Measurements from ENCODE around the gene USP43. TPM values are rescaled to one million over a fixed set of nuclear protein-coding genes. Genes with fewer than 3 reads are reported as not detected.
"Not testable (repeated sequence)": the region's sequence is repeated elsewhere in the genome, so short reads cannot be mapped to it uniquely, and the experiment has no call there.

Gene USP43, protein sequence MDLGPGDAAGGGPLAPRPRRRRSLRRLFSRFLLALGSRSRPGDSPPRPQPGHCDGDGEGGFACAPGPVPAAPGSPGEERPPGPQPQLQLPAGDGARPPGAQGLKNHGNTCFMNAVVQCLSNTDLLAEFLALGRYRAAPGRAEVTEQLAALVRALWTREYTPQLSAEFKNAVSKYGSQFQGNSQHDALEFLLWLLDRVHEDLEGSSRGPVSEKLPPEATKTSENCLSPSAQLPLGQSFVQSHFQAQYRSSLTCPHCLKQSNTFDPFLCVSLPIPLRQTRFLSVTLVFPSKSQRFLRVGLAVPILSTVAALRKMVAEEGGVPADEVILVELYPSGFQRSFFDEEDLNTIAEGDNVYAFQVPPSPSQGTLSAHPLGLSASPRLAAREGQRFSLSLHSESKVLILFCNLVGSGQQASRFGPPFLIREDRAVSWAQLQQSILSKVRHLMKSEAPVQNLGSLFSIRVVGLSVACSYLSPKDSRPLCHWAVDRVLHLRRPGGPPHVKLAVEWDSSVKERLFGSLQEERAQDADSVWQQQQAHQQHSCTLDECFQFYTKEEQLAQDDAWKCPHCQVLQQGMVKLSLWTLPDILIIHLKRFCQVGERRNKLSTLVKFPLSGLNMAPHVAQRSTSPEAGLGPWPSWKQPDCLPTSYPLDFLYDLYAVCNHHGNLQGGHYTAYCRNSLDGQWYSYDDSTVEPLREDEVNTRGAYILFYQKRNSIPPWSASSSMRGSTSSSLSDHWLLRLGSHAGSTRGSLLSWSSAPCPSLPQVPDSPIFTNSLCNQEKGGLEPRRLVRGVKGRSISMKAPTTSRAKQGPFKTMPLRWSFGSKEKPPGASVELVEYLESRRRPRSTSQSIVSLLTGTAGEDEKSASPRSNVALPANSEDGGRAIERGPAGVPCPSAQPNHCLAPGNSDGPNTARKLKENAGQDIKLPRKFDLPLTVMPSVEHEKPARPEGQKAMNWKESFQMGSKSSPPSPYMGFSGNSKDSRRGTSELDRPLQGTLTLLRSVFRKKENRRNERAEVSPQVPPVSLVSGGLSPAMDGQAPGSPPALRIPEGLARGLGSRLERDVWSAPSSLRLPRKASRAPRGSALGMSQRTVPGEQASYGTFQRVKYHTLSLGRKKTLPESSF
- 0.04 and 0.07 TPM in 2 replicates for total RNA-seq

GRCh38 chr17:9644910-9645751 lies at the start of gene USP43:
TSS of gene USP43 (plus strand) at chr17:9645517. CDS start at chr17:9645633, 116 bp downstream.
- no peak for DNase-seq (ENCODE audit: low read depth, low spot score)

DNA sequence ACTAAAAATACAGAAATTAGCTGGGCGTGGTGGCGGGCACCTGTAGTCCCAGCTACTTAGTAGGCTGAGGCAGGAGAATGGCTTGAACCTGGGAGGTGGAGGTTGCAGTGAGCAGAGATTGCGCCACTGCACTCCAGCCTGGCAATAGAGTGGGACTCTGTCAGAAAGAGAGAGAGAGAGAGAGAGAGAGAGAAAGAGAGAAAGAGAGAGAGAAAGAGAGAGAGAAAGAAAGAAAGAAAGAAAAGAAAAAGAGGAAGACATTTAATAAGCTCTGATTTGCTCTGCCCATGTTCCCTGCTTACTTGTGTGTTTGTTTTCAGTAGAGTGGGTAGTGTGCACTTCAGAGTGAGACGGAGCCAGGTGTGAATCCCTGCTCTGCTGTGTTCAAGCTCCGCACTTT lies 47.7 kb upstream of the USP43 start:
- not testable (repeated sequence) for DNase-seq (ENCODE audit: low read depth, low spot score)

DNA sequence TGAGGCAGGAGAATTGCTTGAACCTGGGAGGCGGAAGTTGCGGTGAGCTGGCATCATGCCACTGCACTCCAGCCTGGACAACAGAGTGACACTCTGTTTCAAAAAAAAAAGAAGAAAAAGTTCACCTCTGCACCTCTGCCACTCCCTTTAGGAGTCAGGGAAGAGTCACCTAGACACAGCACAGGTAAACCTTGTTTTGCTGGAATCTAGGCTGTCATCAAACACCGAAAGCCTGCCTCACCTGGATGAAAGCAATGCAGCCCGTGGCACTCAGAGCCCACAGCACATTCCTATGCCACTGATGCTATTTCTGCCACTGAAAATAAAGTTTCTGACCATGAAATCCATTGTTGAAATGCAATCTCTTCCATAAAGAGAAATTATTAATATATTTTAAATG lies 46.7 kb upstream of the USP43 start:
- no peak for DNase-seq (ENCODE audit: low read depth, low spot score)

DNA sequence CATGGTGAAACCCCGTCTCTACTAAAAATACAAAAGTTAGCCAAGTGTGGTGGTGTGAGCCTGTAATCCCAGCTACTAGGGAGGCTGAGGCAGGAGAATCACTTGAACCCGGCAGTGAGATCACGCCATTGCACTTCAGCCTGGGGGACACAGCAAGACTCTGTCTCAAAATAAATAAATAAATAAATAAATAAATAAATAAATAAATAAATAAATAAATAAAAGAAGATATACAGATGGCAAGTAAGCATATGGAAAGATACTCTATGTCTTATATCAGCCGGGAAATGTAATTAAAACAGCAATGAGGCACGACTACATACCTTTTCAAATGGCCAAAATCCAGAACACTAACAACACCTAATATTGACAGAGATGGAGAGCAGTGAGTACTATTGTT lies 40.7 kb upstream of the USP43 start:
- DNase-seq (ENCODE audit: low read depth, low spot score) = not testable (repeated sequence)

GRCh38 chr17:9606453-9606852 lies 38.9 kb upstream of the USP43 start:
- DNase-seq (ENCODE audit: low read depth, low spot score) = no peak

DNA sequence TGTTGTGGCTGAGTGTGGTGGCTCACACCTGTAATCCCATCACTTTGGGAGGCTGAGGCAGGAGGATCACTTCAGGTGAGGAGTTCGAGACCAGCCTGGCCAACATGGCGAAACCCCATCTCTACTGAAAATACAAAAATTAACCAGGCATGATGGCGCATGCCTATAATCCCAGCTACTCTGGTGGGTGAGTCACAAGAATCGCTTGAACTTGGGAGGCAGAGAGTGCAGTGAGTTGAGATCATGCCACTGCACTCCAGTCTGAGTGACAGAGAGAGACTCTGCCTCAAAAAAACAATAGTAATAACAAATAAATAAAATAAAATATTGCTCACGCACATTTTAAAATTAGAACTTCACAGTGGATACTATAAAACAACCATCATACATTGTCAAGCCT lies 38.3 kb upstream of the USP43 start:
- not testable (repeated sequence) for DNase-seq (ENCODE audit: low read depth, low spot score)

GRCh38 chr17:9611557-9611956 lies 33.8 kb upstream of the USP43 start:
- no peak for DNase-seq (ENCODE audit: low read depth, low spot score)

- no peak for DNase-seq (ENCODE audit: low read depth, low spot score)
These were observed 33.3 kb upstream of the USP43 start for GRCh38 chr17:9612006-9612405.

DNA sequence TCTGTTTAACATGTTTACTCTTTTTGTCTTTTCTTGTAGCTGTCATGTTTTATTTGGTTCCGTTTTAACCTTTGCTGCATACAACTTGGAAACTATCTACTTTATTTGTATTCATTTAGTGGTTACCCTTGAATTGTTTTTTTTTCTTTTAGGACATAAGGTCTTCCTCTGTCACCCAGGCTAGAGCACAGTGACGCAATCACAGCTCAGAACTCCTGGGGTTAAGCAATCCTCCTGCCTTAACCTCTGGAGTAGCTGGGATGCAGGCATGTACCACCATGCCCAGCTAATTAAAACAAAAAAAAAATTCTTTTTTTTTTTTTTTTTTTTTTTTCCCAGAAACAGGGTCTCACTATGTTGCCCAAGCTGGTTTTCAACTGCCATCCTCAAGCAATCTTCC lies 29.8 kb upstream of the USP43 start:
- no peak for DNase-seq (ENCODE audit: low read depth, low spot score)

DNA sequence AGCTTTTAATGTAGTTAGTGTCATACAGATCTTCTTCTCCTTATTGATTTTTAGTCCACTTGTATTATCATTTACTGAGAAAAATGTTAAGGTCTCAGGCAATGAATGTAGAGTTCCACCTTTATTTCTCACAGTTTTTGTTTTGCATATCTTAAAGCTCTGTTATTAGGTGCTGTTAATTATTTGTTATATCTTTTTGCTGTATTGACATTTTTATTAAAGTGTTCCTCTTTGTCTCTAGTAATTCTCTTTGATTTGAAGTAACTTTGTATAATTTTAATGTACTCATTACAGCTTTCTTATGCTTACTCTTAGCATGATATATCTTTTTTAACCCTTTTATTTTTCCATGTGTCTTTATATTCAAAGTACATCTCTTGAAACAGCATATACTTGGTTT lies 22.4 kb upstream of the USP43 start:
- DNase-seq (ENCODE audit: low read depth, low spot score) = no peak

- DNase-seq (ENCODE audit: low read depth, low spot score) = no peak
These were observed 16.8 kb upstream of the USP43 start for GRCh38 chr17:9628509-9628908.

GRCh38 chr17:9632741-9633140 lies 12.6 kb upstream of the USP43 start:
- no peak for DNase-seq (ENCODE audit: low read depth, low spot score)

GRCh38 chr17:9635340-9635739 lies 10.0 kb upstream of the USP43 start:
- no peak for DNase-seq (ENCODE audit: low read depth, low spot score)

- DNase-seq (ENCODE audit: low read depth, low spot score) = no peak
These were observed 8.8 kb upstream of the USP43 start for GRCh38 chr17:9636501-9636900.

GRCh38 chr17:9640388-9640787 lies 4.9 kb upstream of the USP43 start:
- not testable (repeated sequence) for DNase-seq (ENCODE audit: low read depth, low spot score)

DNA sequence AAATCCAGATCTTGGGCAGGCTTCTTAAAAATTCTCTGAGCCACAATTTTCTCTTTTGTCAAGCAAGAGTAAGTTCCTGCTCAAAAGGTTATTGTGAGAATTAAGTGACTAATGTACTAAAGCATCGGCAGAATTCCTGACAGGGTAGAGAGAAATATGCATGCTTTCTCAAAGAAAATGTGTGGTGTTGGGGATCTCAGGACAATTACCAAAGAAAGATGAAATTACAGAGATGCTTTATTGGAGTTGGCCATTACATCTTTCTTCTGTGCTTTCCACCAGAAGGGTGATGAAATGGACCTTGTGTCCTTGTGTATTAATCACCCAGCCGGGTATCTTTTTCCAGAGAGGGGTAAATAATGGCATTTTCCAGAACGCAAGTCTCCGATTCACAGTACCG lies 1.7 kb upstream of the USP43 start:
- DNase-seq (ENCODE audit: low read depth, low spot score) = no peak

DNA sequence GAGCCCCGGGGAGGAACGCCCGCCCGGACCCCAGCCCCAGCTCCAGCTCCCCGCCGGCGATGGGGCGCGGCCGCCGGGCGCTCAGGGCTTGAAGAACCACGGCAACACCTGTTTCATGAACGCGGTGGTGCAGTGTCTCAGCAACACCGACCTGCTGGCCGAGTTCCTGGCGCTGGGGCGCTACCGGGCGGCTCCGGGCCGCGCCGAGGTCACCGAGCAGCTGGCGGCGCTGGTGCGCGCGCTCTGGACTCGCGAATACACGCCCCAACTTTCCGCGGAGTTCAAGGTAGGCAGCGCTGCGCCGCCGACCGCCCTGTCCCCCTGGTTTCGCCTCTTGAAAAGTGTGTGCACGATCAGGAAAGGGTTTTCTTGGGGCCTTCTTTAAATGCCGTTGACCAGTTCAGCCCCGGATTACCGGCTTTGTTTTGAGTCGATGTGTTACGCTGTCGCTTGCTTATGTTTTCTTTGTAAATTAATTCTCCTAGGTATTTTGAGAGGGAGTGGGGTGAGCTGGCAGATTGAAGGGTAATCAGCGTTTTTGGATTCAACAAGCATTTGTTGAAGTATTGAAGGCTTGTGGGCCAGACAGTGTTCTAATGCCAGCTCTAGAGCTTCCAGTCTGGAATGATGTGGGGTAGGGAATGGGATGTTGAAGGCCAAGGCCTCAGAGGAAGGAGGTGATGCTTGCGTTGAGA lies 681 bp downstream of the USP43 start:
- DNase-seq (ENCODE audit: low read depth, low spot score) = no peak

GRCh38 chr17:9646546-9646885 lies 1.2 kb downstream of the USP43 start:
- no peak for DNase-seq (ENCODE audit: low read depth, low spot score)

DNA sequence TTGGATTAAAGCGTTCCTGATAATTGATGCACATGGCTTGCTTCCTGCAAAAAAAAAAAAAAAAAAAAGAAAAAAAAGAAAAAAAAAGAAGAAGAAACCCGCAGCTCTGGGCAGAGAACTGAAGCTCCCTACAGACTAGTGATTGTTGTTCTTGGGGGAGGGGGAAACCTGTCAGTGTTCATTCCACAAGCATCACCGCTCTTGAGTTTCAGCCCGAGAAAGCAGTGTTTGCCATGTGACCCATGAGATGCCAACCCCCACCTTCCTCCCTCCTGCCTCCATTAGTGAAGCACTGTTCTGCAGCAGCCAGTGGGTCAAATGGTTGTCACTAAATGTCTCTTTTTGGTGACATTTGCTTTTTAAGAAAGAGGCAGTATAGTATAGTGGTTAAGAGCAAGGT lies 1.7 kb downstream of the USP43 start:
- no peak for DNase-seq (ENCODE audit: low read depth, low spot score)

- no peak for DNase-seq (ENCODE audit: low read depth, low spot score)
These were observed 3.3 kb downstream of the USP43 start for GRCh38 chr17:9648521-9649110.
